ENCODE results near the gene FZR1.
"Not testable (repeated sequence)": the region's sequence is repeated elsewhere in the genome, so short reads cannot be mapped to it uniquely, and the experiment has no call there.

FZR1 gene

GRCh38 chr19:3514930-3515329, 8.8 kb downstream of the FZR1 start:
- no peak for DNase-seq (ENCODE audit: low read depth)

- DNase-seq (ENCODE audit: low read depth): no peak
Measured at GRCh38 chr19:3515891-3516422, 9.8 kb downstream of the FZR1 start.

GRCh38 chr19:3516675-3517207, 10.6 kb downstream of the FZR1 start:
- DNase-seq (ENCODE audit: low read depth): no peak

- no peak for DNase-seq (ENCODE audit: low read depth)
Measured at GRCh38 chr19:3517638-3518037, 11.5 kb downstream of the FZR1 start.

GRCh38 chr19:3518255-3518654, 12.1 kb downstream of the FZR1 start:
- no peak for DNase-seq (ENCODE audit: low read depth)

- DNase-seq (ENCODE audit: low read depth): no peak
Measured at GRCh38 chr19:3518659-3519058, 12.5 kb downstream of the FZR1 start.

GRCh38 chr19:3519126-3519525, 13.0 kb downstream of the FZR1 start:
- DNase-seq (ENCODE audit: low read depth): no peak

GRCh38 chr19:3520166-3521103, 14.3 kb downstream of the FZR1 start:
- no peak for DNase-seq (ENCODE audit: low read depth)

- no peak for DNase-seq (ENCODE audit: low read depth)
Measured at GRCh38 chr19:3521104-3521445, 15.0 kb downstream of the FZR1 start.

GRCh38 chr19:3522421-3523360, 16.6 kb downstream of the FZR1 start:
- no peak for DNase-seq (ENCODE audit: low read depth)

- DNase-seq (ENCODE audit: low read depth): no peak
Measured at GRCh38 chr19:3523361-3524077, 17.4 kb downstream of the FZR1 start.

GRCh38 chr19:3524078-3524842, 18.1 kb downstream of the FZR1 start:
- DNase-seq (ENCODE audit: low read depth): no peak

GRCh38 chr19:3524904-3525451, 18.9 kb downstream of the FZR1 start:
- no peak for DNase-seq (ENCODE audit: low read depth)

GRCh38 chr19:3526507-3527237, 20.6 kb downstream of the FZR1 start:
- no peak for DNase-seq (ENCODE audit: low read depth)

- DNase-seq (ENCODE audit: low read depth): no peak
Measured at GRCh38 chr19:3527238-3527910, 21.3 kb downstream of the FZR1 start.

- no peak for DNase-seq (ENCODE audit: low read depth)
Measured at GRCh38 chr19:3528080-3528479, 22.0 kb downstream of the FZR1 start.

GRCh38 chr19:3528539-3529211, 22.6 kb downstream of the FZR1 start:
- no peak for DNase-seq (ENCODE audit: low read depth)

GRCh38 chr19:3529299-3529698, 23.2 kb downstream of the FZR1 start:
- DNase-seq (ENCODE audit: low read depth): not testable (repeated sequence)

GRCh38 chr19:3530389-3530788, 24.3 kb downstream of the FZR1 start:
- DNase-seq (ENCODE audit: low read depth): no peak
